Upper lobe of left lung (tissue), 6 donors: ENCODE measurements around the gene PAQR8. TPM values are rescaled to one million over a fixed set of nuclear protein-coding genes. Genes with fewer than 3 reads are reported as not detected.
A peak's percentile ranks its signal among the peaks of the same experiment; 100 is the strongest.

Source experiments
- ATAC-seq, 2 donors: fragments of 200-7000 bp; cut with Tn5 transposase; one replicate each; pipeline ENCODE4 v1.9.1; 2022; ENCODE audit warnings: mild to moderate bottlenecking in 2 of 2, moderate library complexity in 2 of 2; ENCODE audit not compliant: low FRiP score in 2 of 2
- DNase-seq, 2 donors: peaks; one replicate each; pipeline ENCODE4 v3.0.0-alpha.2; 2019 to 2020
- H3K27ac ChIP-seq, 4 donors: fragments of 200-600 bp; sonication (generic); one replicate each; pipeline ENCODE4 v1.5.1; 2016 to 2019
- H3K27me3 ChIP-seq, 4 donors: fragments of 200-600 bp; sonication (generic); one replicate each; pipeline ENCODE4 v1.5.1; 2017 to 2019
- H3K36me3 ChIP-seq, 4 donors: fragments of 200-600 bp; sonication (generic); one replicate each; pipeline ENCODE4 v1.5.1; 2016 to 2019
- H3K4me1 ChIP-seq, 4 donors: fragments of 200-600 bp; sonication (generic); one replicate each; pipeline ENCODE4 v1.5.1; 2018 to 2019
- H3K4me3 ChIP-seq, 4 donors: fragments of 200-600 bp; sonication (generic); one replicate each; pipeline ENCODE4 v1.5.1; 2017 to 2019; ENCODE audit warnings: mild to moderate bottlenecking in 2 of 4, moderate library complexity in 1 of 4
- H3K9me3 ChIP-seq, 4 donors: fragments of 200-600 bp; sonication (generic); one replicate each; pipeline ENCODE4 v1.5.1; 2018 to 2019
- EP300 ChIP-seq, 4 donors: sonication (generic); formaldehyde crosslinking; IDR thresholded peaks; one replicate each; pipeline ENCODE4 v1.5.1; 2017; ENCODE audit warnings: antibody characterized with exemption in 4 of 4, control low read depth in 2 of 4
- POLR2A ChIP-seq, 4 donors: fragments of 450-650 bp; IDR thresholded peaks; one replicate each; pipeline ENCODE4 v1.5.1; 2016 to 2017; ENCODE audit warnings: antibody characterized with exemption in 4 of 4, mild to moderate bottlenecking in 2 of 4
- POLR2AphosphoS5 ChIP-seq, 2 donors: sonication (generic); formaldehyde crosslinking; IDR thresholded peaks; one replicate each; pipeline ENCODE4 v1.5.1; 2017; ENCODE audit warnings: antibody characterized with exemption in 2 of 2
- WGBS, 2 donors: methylation state at CpG; one replicate each; pipeline ENCODE4 v1.1.5; 2017 to 2018; 5-methylcytosine and 5-hydroxymethylcytosine counted together
- total RNA-seq, 6 donors: library from RNA; depleted of rRNA in 4 of 6; stranded (reverse); fragments of >200 nt in 4 of 6; gene quantifications; one replicate each; pipeline versions ENCODE4 v1.1.0 to v1.2.1, GENCODE V29; 2016 to 2021
- TF ChIP-seq, protein P1 (sequence below), 6 experiments: fragments of 450-650 bp in 4 of 6; fragments of 200-600 bp in 2 of 6; sonication (generic) in 2 of 6; IDR thresholded peaks; one replicate each; pipeline ENCODE4 v1.5.1; 2016 to 2019; ENCODE audit warnings: antibody characterized with exemption in 6 of 6
- donor health status: DM: no; HTN: no; CAD: no; lungs with moderate emphysema.
- donor health status: DM: no; HTN: yes; CAD: no; lungs with severe emphysema.

The PAQR8 gene
- total RNA-seq, 6 donors from 2014 or later, result 3.4 to 21.6 (median 9.3) TPM

- H3K36me3 ChIP-seq, result peaks cover 0 to 12% (median 9%) of the 10 kb centered on the region in 4 donors
- peaks cover 0 to 4% (median 0%) of the 10 kb centered on the region in 4 donors for H3K4me1 ChIP-seq
- DNase-seq (peak in 1 of 2 donors; percentile 30), ATAC-seq (peak in 1 of 2 donors; percentile 74)
- H3K4me3 ChIP-seq, result no peak overlapping the region
- H3K27ac ChIP-seq, result no peak overlapping the region
- H3K9me3 ChIP-seq, result no peaks in the 10 kb centered on the region
- WGBS, 2 donors, result 31 to 33% methylated on average over 3 of the region's 3 CpGs
- H3K27me3 ChIP-seq, result no peaks in the 10 kb centered on the region
- no peak for TF ChIP-seq EP300 (IDR thresholded peaks at IDR 0.05)
- TF ChIP-seq, protein P1, sequence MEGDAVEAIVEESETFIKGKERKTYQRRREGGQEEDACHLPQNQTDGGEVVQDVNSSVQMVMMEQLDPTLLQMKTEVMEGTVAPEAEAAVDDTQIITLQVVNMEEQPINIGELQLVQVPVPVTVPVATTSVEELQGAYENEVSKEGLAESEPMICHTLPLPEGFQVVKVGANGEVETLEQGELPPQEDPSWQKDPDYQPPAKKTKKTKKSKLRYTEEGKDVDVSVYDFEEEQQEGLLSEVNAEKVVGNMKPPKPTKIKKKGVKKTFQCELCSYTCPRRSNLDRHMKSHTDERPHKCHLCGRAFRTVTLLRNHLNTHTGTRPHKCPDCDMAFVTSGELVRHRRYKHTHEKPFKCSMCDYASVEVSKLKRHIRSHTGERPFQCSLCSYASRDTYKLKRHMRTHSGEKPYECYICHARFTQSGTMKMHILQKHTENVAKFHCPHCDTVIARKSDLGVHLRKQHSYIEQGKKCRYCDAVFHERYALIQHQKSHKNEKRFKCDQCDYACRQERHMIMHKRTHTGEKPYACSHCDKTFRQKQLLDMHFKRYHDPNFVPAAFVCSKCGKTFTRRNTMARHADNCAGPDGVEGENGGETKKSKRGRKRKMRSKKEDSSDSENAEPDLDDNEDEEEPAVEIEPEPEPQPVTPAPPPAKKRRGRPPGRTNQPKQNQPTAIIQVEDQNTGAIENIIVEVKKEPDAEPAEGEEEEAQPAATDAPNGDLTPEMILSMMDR (IDR thresholded peaks at IDR 0.05), result peak; percentile 55 to 80 (median 74)
These were observed 37.8 kb downstream of the PAQR8 start for GRCh38 chr6:52399511-52400312.

- WGBS, 2 donors, result 81 to 88% methylated on average over 2 of the region's 2 CpGs
- Histone ChIP-seq H3K27me3 (no peaks in the 10 kb centered on the region), H3K4me1 (peaks cover 0 to 4% (median 0%) of the 10 kb centered on the region in 4 donors), H3K36me3 (peaks cover 0 to 12% (median 9%) of the 10 kb centered on the region in 4 donors), H3K27ac (no peak overlapping the region), H3K9me3 (no peaks in the 10 kb centered on the region), H3K4me3 (no peak overlapping the region)
- DNase-seq (no peak), ATAC-seq (no peak)
- TF ChIP-seq POLR2A (IDR thresholded peaks at IDR 0.05), result no peak
These were observed 38.5 kb downstream of the PAQR8 start for GRCh38 chr6:52400313-52401041.

GRCh38 chr6:52403086-52403485 is 41.1 kb downstream of the PAQR8 start:
- Histone ChIP-seq H3K4me3 (no peak overlapping the region), H3K9me3 (no peaks in the 10 kb centered on the region), H3K27ac (no peak overlapping the region), H3K36me3 (peaks cover 0 to 12% (median 9%) of the 10 kb centered on the region in 4 donors), H3K4me1 (peaks cover 0 to 4% (median 0%) of the 10 kb centered on the region in 4 donors), H3K27me3 (no peaks in the 10 kb centered on the region)
- WGBS, 2 donors, result 96 to 98% methylated on average over 23 to 26 of the region's 26 CpGs
- TF ChIP-seq, protein P1 (IDR thresholded peaks at IDR 0.05), result no peak
- TF ChIP-seq EP300 (IDR thresholded peaks at IDR 0.05) (no peak), POLR2AphosphoS5 (IDR thresholded peaks at IDR 0.05) (no peak), POLR2A (IDR thresholded peaks at IDR 0.05) (no peak)
- DNase-seq, result peak in 1 of 2 donors; percentile 68
- ATAC-seq, result no peak

DNA sequence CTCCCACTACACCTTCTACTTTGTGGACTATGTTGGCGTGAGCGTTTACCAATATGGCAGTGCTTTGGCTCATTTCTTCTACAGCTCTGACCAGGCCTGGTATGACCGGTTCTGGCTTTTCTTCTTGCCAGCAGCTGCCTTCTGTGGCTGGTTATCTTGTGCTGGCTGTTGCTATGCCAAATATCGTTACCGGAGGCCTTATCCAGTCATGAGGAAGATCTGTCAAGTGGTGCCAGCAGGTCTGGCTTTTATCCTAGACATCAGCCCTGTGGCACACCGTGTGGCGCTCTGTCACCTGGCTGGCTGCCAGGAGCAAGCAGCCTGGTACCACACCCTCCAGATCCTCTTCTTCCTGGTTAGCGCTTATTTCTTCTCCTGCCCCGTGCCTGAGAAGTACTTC is 41.7 kb downstream of the PAQR8 start:
- WGBS, 2 donors, result 83 to 90% methylated on average over 9 of the region's 9 CpGs
- no peaks in the 10 kb centered on the region for H3K9me3 ChIP-seq
- ATAC-seq (peak in 1 of 2 donors; percentile 24), DNase-seq (no peak)
- H3K4me1 ChIP-seq, result peaks cover 0 to 4% (median 0%) of the 10 kb centered on the region in 4 donors
- no peaks in the 10 kb centered on the region for H3K27me3 ChIP-seq
- TF ChIP-seq POLR2A (IDR thresholded peaks at IDR 0.05) (no peak), POLR2AphosphoS5 (IDR thresholded peaks at IDR 0.05) (no peak), EP300 (IDR thresholded peaks at IDR 0.05) (no peak)
- peaks cover 0 to 12% (median 9%) of the 10 kb centered on the region in 4 donors for H3K36me3 ChIP-seq
- H3K4me3 ChIP-seq, result no peak overlapping the region
- H3K27ac ChIP-seq, result no peak overlapping the region

DNA sequence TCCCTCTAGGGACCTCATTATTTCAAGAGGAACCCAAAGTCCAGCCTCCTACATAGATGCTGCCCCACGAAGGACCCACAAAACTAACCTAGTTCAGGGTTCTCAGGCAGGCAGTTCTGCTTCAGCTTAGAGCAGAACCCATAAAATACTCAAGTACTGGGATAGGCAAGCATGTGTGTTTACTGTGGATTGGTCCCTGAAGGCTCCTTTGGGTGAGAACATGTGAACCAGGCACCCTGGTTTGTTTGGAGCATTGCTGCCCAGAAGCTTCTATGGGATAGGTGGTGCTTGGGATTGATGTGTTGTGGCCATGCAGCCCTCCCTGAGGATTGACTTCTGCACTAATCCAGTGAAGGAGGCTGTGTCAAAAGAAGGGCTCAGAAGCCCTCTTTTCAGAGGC is 43.3 kb downstream of the PAQR8 start:
- H3K27ac ChIP-seq, result no peak overlapping the region
- no peak for DNase-seq
- ATAC-seq, result no peak
- WGBS, 2 donors, result 86 to 92% methylated on average over 1 of the region's 1 CpG
- H3K27me3 ChIP-seq, result no peaks in the 10 kb centered on the region
- H3K36me3 ChIP-seq, result peaks cover 0 to 12% (median 9%) of the 10 kb centered on the region in 4 donors
- H3K4me3 ChIP-seq, result no peak overlapping the region
- H3K4me1 ChIP-seq, result no peaks in the 10 kb centered on the region
- H3K9me3 ChIP-seq, result no peaks in the 10 kb centered on the region
- no peak for TF ChIP-seq POLR2A (IDR thresholded peaks at IDR 0.05)
- TF ChIP-seq, protein P1 (IDR thresholded peaks at IDR 0.05), result no peak
- TF ChIP-seq POLR2AphosphoS5 (IDR thresholded peaks at IDR 0.05), result no peak
- TF ChIP-seq EP300 (IDR thresholded peaks at IDR 0.05), result no peak
